ENCODE results near the gene ADARB2.

DNA sequence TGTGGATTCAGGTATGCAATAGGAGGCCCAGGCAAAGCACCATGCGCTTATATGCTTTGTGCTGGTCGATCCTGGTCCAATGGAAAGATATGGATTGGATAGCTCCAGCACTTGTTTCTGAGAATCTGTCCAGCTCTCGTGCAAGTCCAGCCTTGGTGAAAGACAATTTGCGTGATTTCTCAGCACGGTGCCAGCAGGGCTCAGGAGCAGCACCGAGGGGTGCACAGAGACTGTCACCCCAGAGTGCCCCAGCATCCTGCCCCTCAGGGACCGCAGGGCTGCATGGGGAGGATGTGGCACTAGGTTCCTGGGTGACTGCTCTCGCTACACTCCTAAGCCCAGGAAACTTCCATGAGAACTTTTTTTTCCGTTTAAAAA is 455.9 kb downstream of the ADARB2 start:
- TF ChIP-seq EZH2 (IDR thresholded peaks at IDR 0.05; ENCODE audit: low read depth, unreplicated experiment) (no peak), EZH2phosphoT487 (IDR thresholded peaks at IDR 0.05; ENCODE audit: unreplicated experiment) (no peak), POLR2AphosphoS5 (IDR thresholded peaks at IDR 0.05; ENCODE audit: low read depth) (no peak), JUNB (IDR thresholded peaks at IDR 0.05; ENCODE audit: unreplicated experiment) (no peak), STAT1 (IDR thresholded peaks at IDR 0.05; ENCODE audit: unreplicated experiment) (no peak), ZNF331 (CRISPR knock-in tag; IDR thresholded peaks at IDR 0.05; ENCODE audit: low read depth) (no peak), ZNF114 (CRISPR knock-in tag; IDR thresholded peaks at IDR 0.05) (no peak), CREB1 (CRISPR knock-in tag; IDR thresholded peaks at IDR 0.05; ENCODE audit: low read depth) (no peak), NANOG (IDR thresholded peaks at IDR 0.05; ENCODE audit: borderline replicate concordance) (no peak), ZNF462 (CRISPR knock-in tag; IDR thresholded peaks at IDR 0.05) (no peak)
- TF ChIP-seq, protein P1, sequence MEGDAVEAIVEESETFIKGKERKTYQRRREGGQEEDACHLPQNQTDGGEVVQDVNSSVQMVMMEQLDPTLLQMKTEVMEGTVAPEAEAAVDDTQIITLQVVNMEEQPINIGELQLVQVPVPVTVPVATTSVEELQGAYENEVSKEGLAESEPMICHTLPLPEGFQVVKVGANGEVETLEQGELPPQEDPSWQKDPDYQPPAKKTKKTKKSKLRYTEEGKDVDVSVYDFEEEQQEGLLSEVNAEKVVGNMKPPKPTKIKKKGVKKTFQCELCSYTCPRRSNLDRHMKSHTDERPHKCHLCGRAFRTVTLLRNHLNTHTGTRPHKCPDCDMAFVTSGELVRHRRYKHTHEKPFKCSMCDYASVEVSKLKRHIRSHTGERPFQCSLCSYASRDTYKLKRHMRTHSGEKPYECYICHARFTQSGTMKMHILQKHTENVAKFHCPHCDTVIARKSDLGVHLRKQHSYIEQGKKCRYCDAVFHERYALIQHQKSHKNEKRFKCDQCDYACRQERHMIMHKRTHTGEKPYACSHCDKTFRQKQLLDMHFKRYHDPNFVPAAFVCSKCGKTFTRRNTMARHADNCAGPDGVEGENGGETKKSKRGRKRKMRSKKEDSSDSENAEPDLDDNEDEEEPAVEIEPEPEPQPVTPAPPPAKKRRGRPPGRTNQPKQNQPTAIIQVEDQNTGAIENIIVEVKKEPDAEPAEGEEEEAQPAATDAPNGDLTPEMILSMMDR (conservative IDR thresholded peaks at IDR 0.05; ENCODE audit: low read depth in 2 of 2), result no peak
- TF ChIP-seq, protein P2, sequence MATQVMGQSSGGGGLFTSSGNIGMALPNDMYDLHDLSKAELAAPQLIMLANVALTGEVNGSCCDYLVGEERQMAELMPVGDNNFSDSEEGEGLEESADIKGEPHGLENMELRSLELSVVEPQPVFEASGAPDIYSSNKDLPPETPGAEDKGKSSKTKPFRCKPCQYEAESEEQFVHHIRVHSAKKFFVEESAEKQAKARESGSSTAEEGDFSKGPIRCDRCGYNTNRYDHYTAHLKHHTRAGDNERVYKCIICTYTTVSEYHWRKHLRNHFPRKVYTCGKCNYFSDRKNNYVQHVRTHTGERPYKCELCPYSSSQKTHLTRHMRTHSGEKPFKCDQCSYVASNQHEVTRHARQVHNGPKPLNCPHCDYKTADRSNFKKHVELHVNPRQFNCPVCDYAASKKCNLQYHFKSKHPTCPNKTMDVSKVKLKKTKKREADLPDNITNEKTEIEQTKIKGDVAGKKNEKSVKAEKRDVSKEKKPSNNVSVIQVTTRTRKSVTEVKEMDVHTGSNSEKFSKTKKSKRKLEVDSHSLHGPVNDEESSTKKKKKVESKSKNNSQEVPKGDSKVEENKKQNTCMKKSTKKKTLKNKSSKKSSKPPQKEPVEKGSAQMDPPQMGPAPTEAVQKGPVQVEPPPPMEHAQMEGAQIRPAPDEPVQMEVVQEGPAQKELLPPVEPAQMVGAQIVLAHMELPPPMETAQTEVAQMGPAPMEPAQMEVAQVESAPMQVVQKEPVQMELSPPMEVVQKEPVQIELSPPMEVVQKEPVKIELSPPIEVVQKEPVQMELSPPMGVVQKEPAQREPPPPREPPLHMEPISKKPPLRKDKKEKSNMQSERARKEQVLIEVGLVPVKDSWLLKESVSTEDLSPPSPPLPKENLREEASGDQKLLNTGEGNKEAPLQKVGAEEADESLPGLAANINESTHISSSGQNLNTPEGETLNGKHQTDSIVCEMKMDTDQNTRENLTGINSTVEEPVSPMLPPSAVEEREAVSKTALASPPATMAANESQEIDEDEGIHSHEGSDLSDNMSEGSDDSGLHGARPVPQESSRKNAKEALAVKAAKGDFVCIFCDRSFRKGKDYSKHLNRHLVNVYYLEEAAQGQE (IDR thresholded peaks at IDR 0.05; ENCODE audit: unreplicated experiment), result no peak
- TF ChIP-seq, protein P3, sequence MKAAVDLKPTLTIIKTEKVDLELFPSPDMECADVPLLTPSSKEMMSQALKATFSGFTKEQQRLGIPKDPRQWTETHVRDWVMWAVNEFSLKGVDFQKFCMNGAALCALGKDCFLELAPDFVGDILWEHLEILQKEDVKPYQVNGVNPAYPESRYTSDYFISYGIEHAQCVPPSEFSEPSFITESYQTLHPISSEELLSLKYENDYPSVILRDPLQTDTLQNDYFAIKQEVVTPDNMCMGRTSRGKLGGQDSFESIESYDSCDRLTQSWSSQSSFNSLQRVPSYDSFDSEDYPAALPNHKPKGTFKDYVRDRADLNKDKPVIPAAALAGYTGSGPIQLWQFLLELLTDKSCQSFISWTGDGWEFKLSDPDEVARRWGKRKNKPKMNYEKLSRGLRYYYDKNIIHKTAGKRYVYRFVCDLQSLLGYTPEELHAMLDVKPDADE (IDR thresholded peaks at IDR 0.05), result no peak
